Heart right ventricle (tissue), 16 donors: ENCODE measurements around the gene ABCA8. TPM values are rescaled to one million over a fixed set of nuclear protein-coding genes. Genes with fewer than 3 reads are reported as not detected.

Experiments
- ATAC-seq, 8 donors: fragments of 200-7000 bp; cut with Tn5 transposase; one replicate each; pipeline ENCODE4 v1.9.1; 2020; ENCODE audit warnings: mild to moderate bottlenecking in 8 of 8, moderate library complexity in 8 of 8, moderate number of reproducible peaks in 1 of 8
- DNase-seq, 2 donors: peaks; one replicate each; pipeline ENCODE4 v3.0.0-alpha.2; 2020
- H3K27ac ChIP-seq, 10 donors: fragments of 200-600 bp; sonication (generic) in 2 of 10; one replicate each; pipeline versions ENCODE4 v1.5.0 to v1.8.0; 2020 to 2022; ENCODE audit warnings: mild to moderate bottlenecking in 3 of 10
- H3K27me3 ChIP-seq, 7 donors: fragments of 200-600 bp; one replicate each; pipeline ENCODE4 v1.8.0; 2021 to 2022; ENCODE audit warnings: mild to moderate bottlenecking in 2 of 7
- H3K36me3 ChIP-seq, 9 donors: fragments of 200-600 bp; sonication (generic) in 1 of 9; one replicate each; pipeline versions ENCODE4 v1.5.0 to v1.8.0; 2020 to 2022; ENCODE audit warnings: mild to moderate bottlenecking in 2 of 9
- H3K4me1 ChIP-seq, 9 donors: fragments of 200-600 bp; sonication (generic) in 1 of 9; one replicate each; pipeline versions ENCODE4 v1.5.0 to v1.8.0; 2020 to 2022; ENCODE audit warnings: mild to moderate bottlenecking in 4 of 9
- H3K4me3 ChIP-seq, 10 donors: fragments of 200-600 bp; sonication (generic) in 2 of 10; one replicate each; pipeline versions ENCODE4 v1.5.0 to v1.8.0; 2020 to 2022; ENCODE audit warnings: mild to moderate bottlenecking in 7 of 10, moderate library complexity in 2 of 10
- H3K9me3 ChIP-seq, 11 donors: fragments of 200-600 bp in 10 of 11; sonication (generic) in 2 of 11; one replicate each; pipeline versions ENCODE4 v1.5.0 to v1.8.0; 2013 to 2022; ENCODE audit warnings: mild to moderate bottlenecking in 2 of 11, control low read depth in 1 of 11, moderate library complexity in 1 of 11
- CTCF ChIP-seq, 9 donors: fragments of 200-600 bp; sonication (generic) in 2 of 9; IDR thresholded peaks; one replicate each; pipeline versions ENCODE4 v1.5.0 to v1.8.0; 2021 to 2022; ENCODE audit warnings: antibody characterized with exemption in 9 of 9, mild to moderate bottlenecking in 5 of 9, moderate library complexity in 1 of 9
- WGBS, 2 donors: extraction: QIAGEN DNeasy Blood & Tissue Kit; methylation state at CpG; one replicate each; pipeline ENCODE4 v1.1.7; 2013; ENCODE audit warnings: inconsistent platforms in 1 of 2; 5-methylcytosine and 5-hydroxymethylcytosine counted together
- intact Hi-C, 10 donors: fragments of 100-400 bp; cut with DNase I; formaldehyde crosslinking; loops; one replicate each; pipeline versions ENCODE4 v1.11.1 to v1.14.2; 2022
- polyA plus RNA-seq, 2 donors: library from polyadenylated mRNA; stranded (reverse); fragments of 200-250 nt; gene quantifications; one replicate each; pipeline ENCODE4 v1.2.3, GENCODE V29; 2013
- total RNA-seq, 10 donors: library from RNA; stranded (reverse); fragmentation: NEBNext Ultra II Directional in 3 of 10; extraction: Animal tissue kit (Norgen Biotek cat#: 25700) in 3 of 10; gene quantifications; one replicate each; pipeline versions ENCODE4 v1.2.1 to v1.2.4, GENCODE V29; 2021 to 2023
- donor health status: Arrhythmogenic right ventricular cardiomyopathy.
- donor health status: ischemic (EF 13 %, LVEDD 7.1; RV severe dilation, severe dysfunction).
- donor health status: healthy with polysubstance abuse.
- donor health status: DM: no; HTN: yes; CAD: no.
- donor health status: DM: no; HTN: no; CAD: no.
- donor health status: ischemic (EF 25% LVEDD 6.9; RV normal size, moderate dysfunction).
- donor health status: ischemic (EF 25% LVEDD 5.7; RV mildly dilated, moderate dysfunction).
- donor health status: healthy.
- donor health status: DM: yes; HTN: yes; CAD: no.
- donor health status: Ischemic cardiomyopathy.
- donor health status: ischemic (EF 35%, LVEDD 5.7; RV mildly dilated, moderate dysfunction).
- donor health status: nonischemic (EF 11% LVEDD 7.7; RV severe dilation, severe dysfunction).
- donor health status: DM: yes; HTN: yes; CAD: no.
- donor health status: PGD.
- donor health status: ischemic (EF 29% LVEDD 5.4; RV normal size, mild dysfunction).
- donor health status: nonischemic (EF 23%, LVEDD 6.1; RV moderate dilation, normal function).

The ABCA8 gene
- total and polyA plus RNA-seq, 12 donors, result 10.1 to 93.0 (median 35.7) TPM

- intact Hi-C loops, result no loop called here
Measured at GRCh38 chr17:68892193-68892592, 63.0 kb downstream of the ABCA8 start.

DNA sequence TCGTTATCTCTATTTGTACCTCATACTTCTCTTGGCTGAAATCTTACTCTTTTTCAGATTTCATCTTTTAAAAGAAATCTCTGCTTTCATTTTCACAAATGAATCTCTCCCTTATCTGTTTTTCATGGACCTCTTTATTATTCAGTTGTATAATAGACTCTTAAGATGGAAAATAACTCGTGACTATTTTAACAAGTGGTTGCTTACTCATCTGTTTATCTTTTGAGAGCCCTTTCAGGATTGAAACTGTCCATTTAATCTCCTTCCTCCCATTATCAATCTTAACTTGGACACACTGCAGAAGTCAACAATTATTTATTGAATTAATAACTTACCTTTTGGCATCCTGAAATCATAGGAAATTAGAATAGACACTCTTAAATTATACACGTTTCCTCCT is 68.8 kb downstream of the ABCA8 start:
- Histone ChIP-seq H3K9me3 (no peaks in the 10 kb centered on the region), H3K27ac (no peak overlapping the region), H3K4me1 (no peaks in the 10 kb centered on the region), H3K36me3 (peaks cover 0 to 92% (median 29%) of the 10 kb centered on the region in 9 donors), H3K27me3 (no peaks in the 10 kb centered on the region), H3K4me3 (no peak overlapping the region)
- WGBS, 2 donors, result 76 to 78% methylated on average over 3 of the region's 3 CpGs
- no peak for ATAC-seq
- no peak for DNase-seq
- intact Hi-C loops, result no loop called here
- TF ChIP-seq CTCF (IDR thresholded peaks at IDR 0.05), result no peak

More at GRCh38 chr17:68892193-68892592, 63.0 kb downstream of the ABCA8 start:
- H3K27me3 ChIP-seq, result no peaks in the 10 kb centered on the region
- peaks cover 0 to 6% (median 0%) of the 10 kb centered on the region in 11 donors for H3K9me3 ChIP-seq
- no peak overlapping the region for H3K27ac ChIP-seq
- ATAC-seq (no peak), DNase-seq (no peak)
- no peak overlapping the region for H3K4me3 ChIP-seq
- no peak for TF ChIP-seq CTCF (IDR thresholded peaks at IDR 0.05)
- 96 to 100% methylated on average over 1 of the region's 1 CpG for WGBS, 2 donors
- H3K36me3 ChIP-seq, result peaks cover 0 to 87% (median 16%) of the 10 kb centered on the region in 9 donors
- no peaks in the 10 kb centered on the region for H3K4me1 ChIP-seq

DNA sequence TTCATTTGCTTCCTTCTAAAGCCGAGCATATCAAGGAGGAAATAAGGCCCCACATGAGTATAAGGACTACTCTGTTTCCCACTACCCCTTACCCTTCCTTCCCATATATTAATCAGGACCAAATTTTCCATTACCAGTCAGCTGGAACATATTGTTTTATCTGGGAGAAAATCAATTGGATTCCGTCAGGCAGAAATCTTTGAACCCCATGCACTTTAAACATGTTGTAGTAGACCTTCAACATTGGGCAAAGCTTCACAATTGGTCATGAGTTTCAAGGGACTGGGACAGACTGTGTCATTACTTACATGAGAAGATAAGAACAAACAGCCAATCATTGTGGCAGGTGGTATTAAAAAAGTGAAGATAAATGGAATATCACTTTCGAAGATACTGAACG is 70.3 kb downstream of the ABCA8 start:
- no peak overlapping the region for H3K27ac ChIP-seq
- no peaks in the 10 kb centered on the region for H3K27me3 ChIP-seq
- no peak for TF ChIP-seq CTCF (IDR thresholded peaks at IDR 0.05)
- intact Hi-C loops, result no loop called here
- WGBS, 2 donors, result 86 to 88% methylated on average over 4 of the region's 4 CpGs
- H3K4me3 ChIP-seq, result no peak overlapping the region
- H3K36me3 ChIP-seq, result peaks cover 0 to 92% (median 43%) of the 10 kb centered on the region in 9 donors
- DNase-seq (no peak), ATAC-seq (no peak)
- H3K4me1 ChIP-seq, result no peaks in the 10 kb centered on the region
- H3K9me3 ChIP-seq, result peaks cover 0 to 10% (median 0%) of the 10 kb centered on the region in 11 donors

- TF ChIP-seq CTCF (IDR thresholded peaks at IDR 0.05), result no peak
- H3K27ac ChIP-seq, result no peak overlapping the region
- ATAC-seq, result no peak
- H3K27me3 ChIP-seq, result no peaks in the 10 kb centered on the region
- intact Hi-C loops, result no loop called here
- H3K9me3 ChIP-seq, result peaks cover 0 to 28% (median 2%) of the 10 kb centered on the region in 11 donors
- no peaks in the 10 kb centered on the region for H3K4me1 ChIP-seq
- no peak for DNase-seq
- 87 to 89% methylated on average over 5 of the region's 5 CpGs for WGBS, 2 donors
- no peak overlapping the region for H3K4me3 ChIP-seq
- peaks cover 0 to 100% (median 57%) of the 10 kb centered on the region in 9 donors for H3K36me3 ChIP-seq
Measured at GRCh38 chr17:68878226-68878885, 76.8 kb downstream of the ABCA8 start.
